Measurements from ENCODE around the gene PRRT4.

The PRRT4 gene

DNA sequence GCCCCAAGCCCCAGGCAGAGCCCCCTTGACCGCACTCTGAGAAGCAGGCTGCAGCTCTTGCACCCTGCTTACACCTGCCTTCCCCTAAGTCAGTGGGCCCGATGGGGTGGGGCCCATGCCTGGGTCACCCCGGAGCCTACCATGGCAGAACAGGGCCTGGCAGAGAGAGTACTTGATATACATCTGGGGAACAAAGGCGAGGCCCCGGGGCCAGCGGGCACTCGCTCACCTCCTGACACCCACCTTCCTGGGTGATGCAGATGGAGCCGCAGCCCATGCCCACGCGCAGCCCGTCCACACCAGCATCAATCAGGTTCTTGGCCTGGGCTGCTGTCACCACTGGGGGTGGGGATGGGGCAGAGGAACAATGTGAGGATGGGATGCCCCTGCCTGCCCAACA lies 34.9 kb upstream of the PRRT4 start:
- DNase-seq (ENCODE audit: low read depth, low spot score) = no peak
- H3K27ac ChIP-seq = no peak overlapping the region

DNA sequence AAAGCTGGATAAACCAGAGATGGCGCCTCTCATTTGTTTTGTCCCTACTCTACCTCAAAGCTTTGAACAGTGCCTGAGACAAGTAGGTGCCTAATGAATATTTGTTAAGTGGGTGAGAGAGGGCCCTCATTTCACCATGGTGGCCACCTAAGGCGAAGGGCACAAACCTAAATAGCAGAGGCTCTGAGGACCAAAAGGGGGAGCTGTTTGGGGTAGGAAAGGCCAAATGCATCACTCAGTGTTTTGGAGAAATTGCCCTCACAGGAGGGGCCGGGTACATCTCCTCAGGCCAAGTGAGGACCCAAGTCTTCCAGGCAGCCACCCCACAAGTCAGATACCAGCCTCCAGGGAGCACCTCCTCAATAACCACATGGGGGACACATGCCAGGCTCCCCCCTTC lies 34.3 kb upstream of the PRRT4 start:
- no peak overlapping the region for H3K27ac ChIP-seq
- no peak for DNase-seq (ENCODE audit: low read depth, low spot score)

GRCh38 chr7:128394904-128395496 lies 33.5 kb upstream of the PRRT4 start:
- no peak for DNase-seq (ENCODE audit: low read depth, low spot score)
- no peak overlapping the region for H3K27ac ChIP-seq

DNA sequence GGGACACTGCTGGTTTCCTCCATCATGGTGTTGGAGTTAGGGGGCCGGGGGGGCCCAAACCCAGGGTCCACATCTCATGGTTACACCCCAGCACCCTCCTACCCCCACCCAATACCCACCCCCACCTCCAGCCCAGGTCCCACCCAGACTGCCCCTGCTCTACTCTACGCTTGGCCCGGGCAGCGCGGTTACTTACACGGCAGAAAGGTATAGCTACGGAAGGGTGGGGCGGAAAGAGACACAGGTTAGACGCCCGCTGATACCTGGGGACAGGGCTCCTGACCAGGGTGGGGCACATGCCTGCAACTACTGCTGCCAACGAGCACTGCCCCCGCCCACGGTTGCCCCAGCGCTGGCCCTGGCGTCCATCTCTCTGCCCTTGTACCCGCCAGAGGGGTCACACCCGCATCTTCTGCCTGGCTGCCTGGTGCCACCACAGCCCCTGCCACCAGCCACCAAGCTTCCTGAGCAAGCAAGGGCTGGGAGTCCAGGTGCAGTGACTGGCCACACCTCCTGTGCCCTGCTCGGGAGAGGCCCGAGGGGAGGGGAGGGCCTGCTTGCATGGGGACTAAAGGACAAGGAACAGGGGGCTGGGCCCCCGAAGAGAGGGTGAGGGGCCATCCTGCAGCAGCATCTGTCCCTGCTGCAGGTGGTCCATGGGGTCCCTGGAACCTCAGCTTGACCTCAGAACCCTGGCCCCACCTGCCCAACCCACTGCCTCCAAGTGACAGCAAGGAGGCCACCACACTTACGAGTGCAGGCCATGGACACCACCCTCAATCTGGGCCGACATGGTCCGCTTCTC lies 32.2 kb upstream of the PRRT4 start:
- DNase-seq (ENCODE audit: low read depth, low spot score) = no peak
- H3K27ac ChIP-seq = no peak overlapping the region

DNA sequence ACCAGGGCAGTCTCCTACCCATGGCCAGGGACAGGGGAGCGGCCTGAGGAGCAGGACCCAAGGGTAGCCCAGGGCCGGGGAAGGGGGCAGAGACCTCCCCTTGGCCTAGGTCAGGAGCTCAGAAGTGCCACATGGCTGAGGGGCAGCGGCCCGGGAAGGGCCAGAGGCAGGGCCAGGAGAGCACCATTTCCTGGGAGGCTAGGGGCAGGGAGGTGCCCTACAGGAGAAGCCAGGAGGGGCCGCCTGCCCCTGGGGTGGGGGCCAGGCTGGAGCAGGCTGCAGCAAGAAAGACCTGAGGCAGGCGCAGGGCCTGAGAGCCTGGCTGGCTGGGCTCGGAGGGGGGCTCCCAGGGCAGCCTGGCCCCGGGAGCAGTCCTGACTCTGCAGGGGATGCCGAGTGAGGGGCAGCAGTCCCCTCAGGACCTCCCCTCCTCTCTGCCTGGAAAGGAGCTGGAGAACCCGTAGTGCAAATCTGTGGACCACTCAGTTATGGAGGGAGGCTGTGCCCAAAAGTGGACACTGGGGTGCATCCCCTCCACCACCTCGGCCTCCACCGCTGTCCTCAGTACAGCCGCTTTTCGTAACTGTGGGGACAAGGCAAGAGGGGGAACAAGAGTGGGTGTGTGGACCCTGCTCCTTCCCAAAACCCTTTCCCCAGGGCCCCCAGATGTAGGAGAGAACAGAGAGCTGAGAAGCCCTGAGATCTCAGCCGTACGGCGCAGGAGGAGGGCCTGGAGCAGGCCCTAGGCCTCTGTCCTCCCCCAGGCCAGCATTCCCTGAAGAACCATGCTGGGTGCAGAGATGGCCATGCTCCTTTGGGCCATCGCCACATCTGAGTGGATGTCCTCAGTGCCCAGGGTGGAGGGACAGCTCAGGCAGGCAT lies 31.2 kb upstream of the PRRT4 start:
- H3K27ac ChIP-seq = no peak overlapping the region
- no peak for DNase-seq (ENCODE audit: low read depth, low spot score)

GRCh38 chr7:128391805-128392204 lies 30.3 kb upstream of the PRRT4 start:
- H3K27ac ChIP-seq = no peak overlapping the region
- DNase-seq (ENCODE audit: low read depth, low spot score) = no peak

DNA sequence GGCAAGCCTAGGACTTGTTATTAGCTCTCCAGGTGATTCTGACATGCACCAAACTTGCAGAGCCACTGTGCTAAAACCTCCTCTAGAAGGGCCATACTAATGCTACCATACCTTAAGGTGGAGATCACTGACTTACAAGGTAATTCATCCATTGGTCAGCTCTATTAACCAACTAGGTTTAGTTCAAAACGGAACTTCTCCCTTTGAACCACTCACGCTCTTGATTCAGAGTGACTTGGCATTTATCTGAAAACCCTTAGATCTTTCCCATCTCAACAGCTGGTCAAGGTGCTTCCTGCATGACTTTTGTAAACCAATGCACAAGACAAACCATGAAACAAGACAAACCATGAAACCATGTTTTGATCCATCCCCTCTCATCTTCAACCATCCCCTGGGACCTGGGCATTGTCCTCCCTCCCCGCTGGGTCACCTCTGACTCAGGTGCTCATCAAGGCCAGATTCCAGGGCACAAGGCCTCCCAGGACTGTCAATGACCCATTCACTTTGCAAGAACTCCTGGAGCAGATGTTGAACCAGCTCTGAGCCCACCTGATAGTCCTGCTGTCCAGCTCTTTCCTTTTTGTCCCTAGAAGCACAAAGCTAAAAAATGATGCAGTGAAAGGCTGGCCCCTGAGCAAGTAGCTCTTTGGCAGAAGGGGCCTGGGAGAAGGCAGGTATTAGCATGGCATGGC lies 29.5 kb upstream of the PRRT4 start:
- no peak overlapping the region for H3K27ac ChIP-seq
- no peak for DNase-seq (ENCODE audit: low read depth, low spot score)

GRCh38 chr7:128389618-128390329 lies 28.3 kb upstream of the PRRT4 start:
- DNase-seq (ENCODE audit: low read depth, low spot score) = no peak
- no peak overlapping the region for H3K27ac ChIP-seq

GRCh38 chr7:128389085-128389617 lies 27.7 kb upstream of the PRRT4 start:
- no peak for DNase-seq (ENCODE audit: low read depth, low spot score)
- no peak overlapping the region for H3K27ac ChIP-seq

GRCh38 chr7:128388145-128388485 lies 26.6 kb upstream of the PRRT4 start:
- no peak for DNase-seq (ENCODE audit: low read depth, low spot score)
- no peak overlapping the region for H3K27ac ChIP-seq

- no peak overlapping the region for H3K27ac ChIP-seq
- DNase-seq (ENCODE audit: low read depth, low spot score) = no peak
Measured at GRCh38 chr7:128387216-128388144, 26.0 kb upstream of the PRRT4 start.

DNA sequence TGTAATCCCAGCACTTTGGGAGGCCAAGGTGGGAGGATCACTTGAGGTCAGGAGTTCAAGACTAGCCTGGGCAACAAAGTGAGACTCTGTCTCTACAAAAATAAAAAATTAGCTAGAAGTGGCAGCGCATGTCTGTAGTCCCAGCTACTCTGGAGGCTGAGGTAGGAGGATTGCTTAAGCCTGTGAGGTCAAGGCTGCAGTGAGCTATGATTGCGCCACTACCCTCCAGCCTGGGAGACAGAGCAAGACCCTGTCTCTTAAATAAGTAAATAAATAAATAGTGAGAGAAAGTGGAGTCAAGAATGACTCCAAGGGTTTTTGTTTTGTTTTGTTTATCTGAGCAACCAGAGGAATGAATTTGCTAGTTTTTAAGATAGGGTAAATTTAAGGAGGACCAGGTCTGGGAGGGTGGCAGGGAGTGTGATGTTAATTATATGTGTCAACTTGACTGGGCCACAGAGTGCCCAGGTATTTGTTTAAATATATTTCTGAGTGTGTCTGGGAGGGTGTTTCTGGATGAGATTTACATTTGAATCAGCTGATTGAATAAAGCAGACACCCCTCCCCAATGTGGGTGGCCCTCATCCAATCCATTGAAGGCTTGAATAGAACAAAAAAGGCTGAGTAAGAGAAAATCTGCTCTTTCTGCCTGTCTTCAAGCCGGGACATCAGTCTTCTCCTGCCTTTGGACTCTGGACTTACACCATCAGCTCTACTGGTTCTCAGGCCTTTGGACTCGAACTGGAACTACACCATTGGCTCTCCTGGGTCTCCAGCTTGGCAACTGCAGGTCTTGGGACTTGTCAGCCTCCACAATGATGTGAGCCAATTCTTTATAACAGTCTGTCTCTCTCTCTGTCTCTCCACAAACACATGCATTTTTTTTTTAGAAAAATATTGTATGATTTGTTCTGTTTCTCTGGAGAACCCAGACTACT lies 24.8 kb upstream of the PRRT4 start:
- H3K27ac ChIP-seq = no peak overlapping the region
- DNase-seq (ENCODE audit: low read depth, low spot score) = no peak

DNA sequence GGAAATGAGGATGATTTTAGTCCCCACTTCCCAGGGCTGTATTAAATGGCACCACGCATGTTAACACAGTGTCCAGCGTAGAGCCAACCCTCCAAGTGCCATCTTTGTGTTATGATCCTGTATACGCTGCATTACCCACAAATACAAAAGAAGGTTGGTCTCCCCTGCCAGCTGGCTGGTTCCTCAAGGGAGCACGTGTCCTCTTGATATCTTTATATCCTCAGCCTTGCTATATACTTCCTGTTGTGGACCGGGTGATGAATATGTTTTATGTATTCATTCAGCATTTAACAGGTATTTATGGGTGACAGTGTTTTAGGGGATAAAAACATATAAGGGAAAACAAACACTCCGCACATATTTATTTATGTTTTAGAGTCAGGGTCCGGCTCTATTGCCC lies 23.2 kb upstream of the PRRT4 start:
- no peak for DNase-seq (ENCODE audit: low read depth, low spot score)
- no peak overlapping the region for H3K27ac ChIP-seq

GRCh38 chr7:128383776-128384175 lies 22.3 kb upstream of the PRRT4 start:
- DNase-seq (ENCODE audit: low read depth, low spot score) = no peak
- H3K27ac ChIP-seq = no peak overlapping the region

DNA sequence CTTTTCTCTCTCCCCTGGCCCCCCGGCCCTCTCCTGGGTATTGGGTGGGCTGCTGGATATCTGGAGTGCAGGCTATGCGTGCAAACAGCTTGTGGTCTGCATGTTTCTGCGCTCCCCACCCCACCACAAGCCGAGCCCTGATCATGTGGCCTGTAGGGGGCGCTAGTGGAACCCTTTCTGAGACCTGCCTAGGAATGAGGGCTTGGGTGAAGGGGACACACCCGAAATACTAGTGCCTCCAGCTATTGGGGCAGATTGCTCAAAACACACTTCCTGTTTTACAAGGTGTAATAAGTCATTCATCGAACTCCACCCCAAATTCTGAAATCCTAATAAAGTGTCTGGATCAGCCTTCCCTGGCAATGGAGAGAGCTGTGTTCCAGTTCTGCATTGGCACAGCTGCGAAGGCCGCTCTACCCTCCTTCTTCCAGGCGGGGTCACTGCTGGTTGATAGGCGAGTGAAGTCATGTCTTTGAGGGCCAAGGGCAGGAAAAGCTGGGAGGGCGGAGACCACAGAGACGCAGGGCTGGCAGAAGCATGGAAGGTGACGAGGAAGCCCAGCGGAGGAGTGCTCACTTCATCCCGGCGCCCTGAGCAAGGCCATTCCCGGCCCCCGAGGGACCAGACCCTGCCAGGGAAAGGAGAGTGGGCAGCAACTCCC lies 19.8 kb upstream of the PRRT4 start:
- peak; percentile 39 for DNase-seq (ENCODE audit: low read depth, low spot score)
- peak overlapping the region; percentile 40 for H3K27ac ChIP-seq

DNA sequence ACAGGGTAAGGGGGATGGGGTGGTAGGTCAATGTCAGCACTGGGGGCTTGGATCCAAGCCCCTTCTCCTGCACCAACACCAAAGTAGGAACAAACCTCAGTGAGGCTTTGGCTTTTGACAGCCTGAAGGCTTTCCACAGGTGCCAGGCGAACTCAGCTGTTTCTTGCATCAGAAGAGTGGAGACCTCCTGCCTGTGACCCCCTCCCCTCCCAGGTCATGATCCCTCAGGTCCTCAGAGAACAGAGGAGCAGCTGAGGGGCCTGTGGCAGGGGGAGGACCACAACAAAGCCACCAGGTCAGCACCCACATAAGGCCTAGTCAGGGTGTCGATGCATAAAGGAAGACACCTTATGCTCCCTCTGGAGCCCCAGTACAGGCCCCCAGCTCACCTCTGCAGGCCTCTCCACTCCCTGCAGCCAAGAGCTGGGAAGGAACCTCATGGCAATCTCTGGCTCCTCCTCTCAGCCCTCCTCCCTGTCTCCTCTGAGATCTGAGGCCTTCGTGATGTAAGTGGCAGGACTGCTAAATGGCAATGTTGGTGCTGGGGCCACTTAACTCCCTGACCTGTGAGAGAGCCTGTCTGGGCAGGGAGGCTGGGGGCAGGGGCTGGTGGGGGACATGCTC lies 19.1 kb upstream of the PRRT4 start:
- H3K27ac ChIP-seq = peak overlapping the region; percentile 40
- DNase-seq (ENCODE audit: low read depth, low spot score) = no peak

Measured in epithelial cell of prostate (primary cell).